IMR-90 (cell line): ENCODE measurements around the gene ZBP1.

Experiments
- CEBPB ChIP-seq: IDR thresholded peaks from 2 replicates; pipeline ENCODE4 v1.6.1; 2012; ENCODE audit warnings: low read depth, low read length, improper control_type of control experiment
- FOS ChIP-seq: fragments of 150-350 bp; IDR thresholded peaks from 2 replicates; pipeline ENCODE4 v1.6.1; 2016; ENCODE audit warnings: low read depth, low read length
- MAFK ChIP-seq: IDR thresholded peaks from 2 replicates; pipeline ENCODE4 v1.6.1; 2012; ENCODE audit warnings: low read depth, low read length, improper control_type of control experiment
- MXI1 ChIP-seq: IDR thresholded peaks from 2 replicates; pipeline ENCODE4 v1.6.1; 2012; ENCODE audit warnings: low read depth, mild to moderate bottlenecking, low read length, moderate library complexity, borderline replicate concordance
- NFE2L2 ChIP-seq: fragments of 150-350 bp; IDR thresholded peaks from 2 replicates; pipeline ENCODE4 v1.6.1; 2016; ENCODE audit warnings: low read depth, mild to moderate bottlenecking, low read length
- POLR2A ChIP-seq: IDR thresholded peaks from 2 replicates; pipeline ENCODE4 v1.6.1; 2012; ENCODE audit warnings: mild to moderate bottlenecking, low read depth, low read length
- RAD21 ChIP-seq: IDR thresholded peaks from 2 replicates; pipeline ENCODE4 v1.6.1; 2012; ENCODE audit warnings: low read length, improper control_type of control experiment
- RFX5 ChIP-seq: IDR thresholded peaks from 2 replicates; pipeline ENCODE4 v1.8.0; 2012; ENCODE audit warnings: low read depth, mild to moderate bottlenecking, low read length, moderate library complexity
- SMC3 ChIP-seq: fragments of 150-350 bp; IDR thresholded peaks from 2 replicates; pipeline ENCODE4 v1.6.1; 2016; ENCODE audit warnings: low read depth, mild to moderate bottlenecking, antibody characterized with exemption, low read length, moderate library complexity
- TF ChIP-seq, protein P1 (sequence below): conservative IDR thresholded peaks from 2 replicates; pipeline ENCODE4 v1.5.1; 2012; ENCODE audit warnings: mild to moderate bottlenecking, low read depth, low read length, improper control_type of control experiment

DNA sequence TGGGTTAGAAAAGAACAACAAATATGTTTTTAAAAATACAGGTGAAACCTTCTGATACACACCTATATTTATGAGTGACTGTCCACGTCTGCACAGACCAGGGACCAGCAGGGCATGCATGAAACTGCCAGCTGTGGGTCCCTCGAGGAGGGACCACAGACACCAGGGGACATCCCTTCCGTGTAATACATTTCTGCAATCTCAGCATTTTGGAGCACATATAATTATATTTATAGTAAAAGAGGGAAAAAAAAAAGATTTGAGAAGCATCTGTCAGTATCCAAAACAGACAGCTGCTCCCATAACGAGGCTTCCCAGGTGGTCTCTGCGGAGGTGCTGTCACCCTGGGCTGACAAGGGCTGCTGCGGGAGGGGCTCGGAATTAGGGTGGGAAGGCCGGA lies 49.4 kb upstream of the ZBP1 start:
- TF ChIP-seq, protein P1, sequence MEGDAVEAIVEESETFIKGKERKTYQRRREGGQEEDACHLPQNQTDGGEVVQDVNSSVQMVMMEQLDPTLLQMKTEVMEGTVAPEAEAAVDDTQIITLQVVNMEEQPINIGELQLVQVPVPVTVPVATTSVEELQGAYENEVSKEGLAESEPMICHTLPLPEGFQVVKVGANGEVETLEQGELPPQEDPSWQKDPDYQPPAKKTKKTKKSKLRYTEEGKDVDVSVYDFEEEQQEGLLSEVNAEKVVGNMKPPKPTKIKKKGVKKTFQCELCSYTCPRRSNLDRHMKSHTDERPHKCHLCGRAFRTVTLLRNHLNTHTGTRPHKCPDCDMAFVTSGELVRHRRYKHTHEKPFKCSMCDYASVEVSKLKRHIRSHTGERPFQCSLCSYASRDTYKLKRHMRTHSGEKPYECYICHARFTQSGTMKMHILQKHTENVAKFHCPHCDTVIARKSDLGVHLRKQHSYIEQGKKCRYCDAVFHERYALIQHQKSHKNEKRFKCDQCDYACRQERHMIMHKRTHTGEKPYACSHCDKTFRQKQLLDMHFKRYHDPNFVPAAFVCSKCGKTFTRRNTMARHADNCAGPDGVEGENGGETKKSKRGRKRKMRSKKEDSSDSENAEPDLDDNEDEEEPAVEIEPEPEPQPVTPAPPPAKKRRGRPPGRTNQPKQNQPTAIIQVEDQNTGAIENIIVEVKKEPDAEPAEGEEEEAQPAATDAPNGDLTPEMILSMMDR: no peak
- TF ChIP-seq POLR2A (no peak), RFX5 (no peak), NFE2L2 (no peak), MXI1 (no peak), FOS (no peak), MAFK (peak; percentile 86), RAD21 (no peak), SMC3 (no peak), CEBPB (no peak)
